ENCODE data around the gene NUAK1.
"Not testable (repeated sequence)": the region's sequence is repeated elsewhere in the genome, so short reads cannot be mapped to it uniquely, and the experiment has no call there.

Gene NUAK1

GRCh38 chr12:106145539-106146447, 7.0 kb upstream of the NUAK1 start:
- DNase-seq = no peak

- DNase-seq = no peak
Measured at GRCh38 chr12:106144847-106145246, 6.1 kb upstream of the NUAK1 start.

- DNase-seq = no peak
Measured at GRCh38 chr12:106142591-106143261, 4.0 kb upstream of the NUAK1 start.

- DNase-seq = not testable (repeated sequence)
Measured at GRCh38 chr12:106141920-106142319, 3.2 kb upstream of the NUAK1 start.

- no peak for DNase-seq
Measured at GRCh38 chr12:106141452-106141851, 2.7 kb upstream of the NUAK1 start.

GRCh38 chr12:106141003-106141402, 2.2 kb upstream of the NUAK1 start:
- no peak for DNase-seq

- DNase-seq = no peak
Measured at GRCh38 chr12:106140223-106140986, 1.7 kb upstream of the NUAK1 start.

GRCh38 chr12:106139422-106140171, 843 bp upstream of the NUAK1 start:
- DNase-seq = peak; percentile 19

- no peak for DNase-seq
Measured at GRCh38 chr12:106138357-106138632, 459 bp downstream of the NUAK1 start.

- no peak for DNase-seq
Measured at GRCh38 chr12:106137530-106138356, 1.0 kb downstream of the NUAK1 start.

- DNase-seq = peak; percentile 78
Measured at GRCh38 chr12:106136263-106136662, 2.5 kb downstream of the NUAK1 start.

GRCh38 chr12:106135781-106136180, 3.0 kb downstream of the NUAK1 start:
- no peak for DNase-seq

- no peak for DNase-seq
Measured at GRCh38 chr12:106135075-106135474, 3.7 kb downstream of the NUAK1 start.

GRCh38 chr12:106134294-106134949, 4.3 kb downstream of the NUAK1 start:
- no peak for DNase-seq

- DNase-seq = no peak
Measured at GRCh38 chr12:106133136-106134087, 5.3 kb downstream of the NUAK1 start.

GRCh38 chr12:106132175-106133135, 6.3 kb downstream of the NUAK1 start:
- DNase-seq = no peak

GRCh38 chr12:106131676-106132075, 7.1 kb downstream of the NUAK1 start:
- DNase-seq = no peak

GRCh38 chr12:106130474-106131113, 8.2 kb downstream of the NUAK1 start:
- no peak for DNase-seq
